B cell (primary cell): Measurements from ENCODE around the gene PLPP2. TPM values are rescaled to one million over a fixed set of nuclear protein-coding genes. Genes with fewer than 3 reads are reported as not detected.

Experiments used
- ATAC-seq: fragments of 200-7000 bp; cut with Tn5 transposase; one replicate; pipeline ENCODE4 v1.10.0; 2021; ENCODE audit warnings: low read depth, mild to moderate bottlenecking, moderate number of reproducible peaks, moderate library complexity
- CTCF ChIA-PET: fragments of 350-600 bp; sonication (Branson Sonifier 250); formaldehyde crosslinking; loops from one replicate; lab custom pipeline; 2021; ENCODE audit warnings: antibody characterized with exemption, inconsistent platforms; lab: Charles Lee
- POLR2A ChIA-PET: fragments of 350-600 bp; sonication (Branson Sonifier 250); formaldehyde crosslinking; loops from one replicate; lab custom pipeline; 2021; ENCODE audit warnings: antibody characterized with exemption; lab: Charles Lee
- DNase-seq: peaks from one replicate; pipeline ENCODE4 v3.0.0; 2013
- H2AFZ ChIP-seq: 2 replicates; pipeline ENCODE4 v1.6.1; 2012; ENCODE audit warnings: mild to moderate bottlenecking, low read depth, low read length; ENCODE audit not compliant: insufficient read depth, poor library complexity, severe bottlenecking
- H3K27ac ChIP-seq, 2 donors: 1 replicate in 1 of 2; 2 replicates in 1 of 2; pipeline ENCODE4 v1.5.1; 2012 to 2013; ENCODE audit warnings: low read length in 2 of 2, mild to moderate bottlenecking in 2 of 2, moderate library complexity in 1 of 2
- H3K27me3 ChIP-seq, 4 experiments: fragments of 200-600 bp in 1 of 4; sonication (generic) in 1 of 4; replicated peaks in 1 of 4; 1 replicate in 2 of 4; 2 replicates in 2 of 4; pipeline versions ENCODE4 v1.6.1 to v1.7.0; 2013 to 2016; ENCODE audit warnings: low read length in 3 of 4, mild to moderate bottlenecking in 2 of 4, mixed read lengths in 1 of 4, moderate library complexity in 1 of 4; ENCODE audit not compliant: insufficient read depth in 4 of 4, control insufficient read depth in 3 of 4; ENCODE audit errors: control extremely low read depth in 1 of 4
- H3K36me3 ChIP-seq, 2 experiments: replicated peaks in 1 of 2; 1 replicate in 1 of 2; 2 replicates in 1 of 2; pipeline versions ENCODE4 v1.6.1 to v1.7.1; 2013; ENCODE audit warnings: low read length in 1 of 2; ENCODE audit not compliant: insufficient read depth in 2 of 2, control insufficient read depth in 1 of 2; ENCODE audit errors: control extremely low read depth in 1 of 2, extremely low read depth in 1 of 2
- H3K4me1 ChIP-seq, 2 donors: fragments of 200-600 bp in 1 of 2; sonication (generic) in 1 of 2; 1 replicate in 1 of 2; 2 replicates in 1 of 2; pipeline versions ENCODE4 v1.5.1 to v1.6.1; 2013 to 2017; ENCODE audit warnings: low read length in 2 of 2; ENCODE audit not compliant: control insufficient read depth in 2 of 2, insufficient read depth in 2 of 2
- H3K4me2 ChIP-seq: replicated peaks from 2 replicates; pipeline ENCODE3; 2012; ENCODE audit warnings: mild to moderate bottlenecking, low read depth, low read length; ENCODE audit not compliant: poor library complexity, severe bottlenecking
- H3K4me3 ChIP-seq, 5 experiments: fragments of 200-600 bp in 1 of 5; sonication (generic) in 1 of 5; 1 replicate in 3 of 5; 2 replicates in 2 of 5; pipeline versions ENCODE4 v1.5.1 to v1.7.0; 2011 to 2016; ENCODE audit warnings: low read length in 4 of 5, mild to moderate bottlenecking in 4 of 5, low read depth in 2 of 5, control low read depth in 1 of 5, moderate library complexity in 1 of 5; ENCODE audit not compliant: insufficient read depth in 1 of 5; ENCODE audit errors: control extremely low read depth in 1 of 5, extremely low read depth in 1 of 5
- H3K79me2 ChIP-seq: fragments of 200-600 bp; sonication (generic); one replicate; pipeline ENCODE4 v1.6.0; 2016; ENCODE audit warnings: low read length; ENCODE audit not compliant: control insufficient read depth, insufficient read depth
- H3K9ac ChIP-seq: fragments of 200-600 bp; sonication (generic); 2 replicates; pipeline ENCODE4 v1.6.1; 2017; ENCODE audit warnings: mild to moderate bottlenecking, low read length, moderate library complexity
- H3K9me3 ChIP-seq, 3 donors: one replicate each; pipeline versions ENCODE4 v1.6.1 to v1.7.1; 2013; ENCODE audit warnings: low read length in 2 of 3; ENCODE audit not compliant: control insufficient read depth in 2 of 3, insufficient read depth in 1 of 3; ENCODE audit errors: control extremely low read depth in 1 of 3
- H4K20me1 ChIP-seq: 2 replicates; pipeline ENCODE4 v1.6.0; 2012; ENCODE audit warnings: mild to moderate bottlenecking, low read length; ENCODE audit not compliant: insufficient read depth, control insufficient read depth, poor library complexity, severe bottlenecking
- H3K27ac Mint-ChIP-seq: one replicate; pipeline ENCODE4 v1.8.0; 2021; ENCODE audit warnings: mixed read lengths
- H3K27me3 Mint-ChIP-seq: one replicate; pipeline ENCODE4 v1.8.0; 2021; ENCODE audit warnings: mixed read lengths
- H3K4me1 Mint-ChIP-seq: one replicate; pipeline ENCODE4 v1.8.0; 2021; ENCODE audit warnings: mixed read lengths
- H3K4me3 Mint-ChIP-seq: one replicate; pipeline ENCODE4 v1.8.0; 2021; ENCODE audit warnings: mixed read lengths
- H3K9me3 Mint-ChIP-seq: one replicate; pipeline ENCODE4 v1.8.0; 2022; ENCODE audit warnings: mixed read lengths; ENCODE audit not compliant: insufficient read depth
- EZH2 ChIP-seq: IDR thresholded peaks from 2 replicates; pipeline ENCODE4 v1.6.1; 2012; ENCODE audit warnings: borderline replicate concordance, low read depth, mild to moderate bottlenecking, moderate library complexity, low read length; ENCODE audit not compliant: insufficient read depth, poor library complexity, severe bottlenecking
- WGBS: methylation state at CpG from one replicate; pipeline ENCODE4 v1.1.5; 2013; ENCODE audit warnings: missing lambda C conversion rate; ENCODE audit not compliant: insufficient coverage; 5-methylcytosine and 5-hydroxymethylcytosine counted together
- intact Hi-C: fragments of 100-400 bp; cut with micrococcal nuclease; formaldehyde crosslinking; loops from one replicate; pipeline ENCODE4 v1.10.0; 2022
- polyA plus RNA-seq: library from polyadenylated mRNA; depleted of rRNA; stranded (reverse); fragments of >200 nt; gene quantifications from 2 replicates; pipeline ENCODE4 v1.2.3, GENCODE V29; 2012
- total RNA-seq, 2 donors: library from RNA; stranded (reverse); fragments of 120-200 nt in 1 of 2; gene quantifications; 1 replicate in 1 of 2; 2 replicates in 1 of 2; pipeline versions ENCODE4 v1.2.3 to v1.2.4, GENCODE V29; 2013 to 2022
- TF ChIP-seq, protein P1 (sequence below): fragments of 200-600 bp; IDR thresholded peaks from one replicate; pipeline ENCODE4 v1.8.0; 2022; ENCODE audit warnings: antibody characterized with exemption, mild to moderate bottlenecking

The PLPP2 gene
- total and polyA plus RNA-seq, 2 donors (not counting 1 experiment from before 2014, with no cell fraction given): 0.37 to 1.3 TPM

GRCh38 chr19:287381-287871 is 3.8 kb downstream of the PLPP2 start:
- Mint-ChIP-seq H3K27me3 (peaks cover 18% of the 10 kb centered on the region), H3K4me1 (peaks cover 4% of the 10 kb centered on the region), H3K27ac (no peak overlapping the region), H3K4me3 (no peak overlapping the region), H3K9me3 (no peaks in the 10 kb centered on the region)
- POLR2A ChIA-PET: no interaction called here
- peaks cover 0 to 25% (median 4%) of the 10 kb centered on the region in 4 experiments for H3K27me3 ChIP-seq
- no peak overlapping the region for H3K4me2 ChIP-seq
- CTCF ChIA-PET: interaction anchor here (0.5 to 0.8 kb wide), 2 partner anchors 12 to 40 kb away, joined by 3 read pairs; no protein-coding TSS in a partner anchor
- 91% methylated on average over 19 of the region's 19 CpGs for WGBS
- peaks cover 5 to 12% of the 10 kb centered on the region in 2 donors for H3K4me1 ChIP-seq
- DNase-seq (no peak), ATAC-seq (no peak)
- H3K9ac ChIP-seq: no peak overlapping the region
- no peak overlapping the region for H3K4me3 ChIP-seq
- H3K79me2 ChIP-seq: no peaks in the 10 kb centered on the region
- H3K27ac ChIP-seq: no peak overlapping the region
- intact Hi-C loops: no loop called here
- TF ChIP-seq EZH2: no peak
- TF ChIP-seq, protein P1, sequence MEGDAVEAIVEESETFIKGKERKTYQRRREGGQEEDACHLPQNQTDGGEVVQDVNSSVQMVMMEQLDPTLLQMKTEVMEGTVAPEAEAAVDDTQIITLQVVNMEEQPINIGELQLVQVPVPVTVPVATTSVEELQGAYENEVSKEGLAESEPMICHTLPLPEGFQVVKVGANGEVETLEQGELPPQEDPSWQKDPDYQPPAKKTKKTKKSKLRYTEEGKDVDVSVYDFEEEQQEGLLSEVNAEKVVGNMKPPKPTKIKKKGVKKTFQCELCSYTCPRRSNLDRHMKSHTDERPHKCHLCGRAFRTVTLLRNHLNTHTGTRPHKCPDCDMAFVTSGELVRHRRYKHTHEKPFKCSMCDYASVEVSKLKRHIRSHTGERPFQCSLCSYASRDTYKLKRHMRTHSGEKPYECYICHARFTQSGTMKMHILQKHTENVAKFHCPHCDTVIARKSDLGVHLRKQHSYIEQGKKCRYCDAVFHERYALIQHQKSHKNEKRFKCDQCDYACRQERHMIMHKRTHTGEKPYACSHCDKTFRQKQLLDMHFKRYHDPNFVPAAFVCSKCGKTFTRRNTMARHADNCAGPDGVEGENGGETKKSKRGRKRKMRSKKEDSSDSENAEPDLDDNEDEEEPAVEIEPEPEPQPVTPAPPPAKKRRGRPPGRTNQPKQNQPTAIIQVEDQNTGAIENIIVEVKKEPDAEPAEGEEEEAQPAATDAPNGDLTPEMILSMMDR: no peak
- peaks cover 0 to 14% (median 0%) of the 10 kb centered on the region in 3 donors for H3K9me3 ChIP-seq
- H4K20me1 ChIP-seq: no peaks in the 10 kb centered on the region
- no peaks in the 10 kb centered on the region for H3K36me3 ChIP-seq
- H2AFZ ChIP-seq: no peak overlapping the region

GRCh38 chr19:283395-283794 is 7.8 kb downstream of the PLPP2 start:
- CTCF ChIA-PET: interaction anchor here (1.5 kb wide), 1 partner anchor 16 kb away, joined by 4 read pairs; no protein-coding TSS in a partner anchor
- no peak for ATAC-seq
- H3K4me3 ChIP-seq: no peak overlapping the region

More at GRCh38 chr19:283395-283794, 7.8 kb downstream of the PLPP2 start:
- intact Hi-C loops: no loop called here
- POLR2A ChIA-PET: no interaction called here
- no peak overlapping the region for H3K27ac ChIP-seq
- H3K79me2 ChIP-seq: no peaks in the 10 kb centered on the region
- no peak for DNase-seq
- no peak overlapping the region for H3K4me3 Mint-ChIP-seq
- H3K36me3 ChIP-seq: no peaks in the 10 kb centered on the region
- H3K9me3 Mint-ChIP-seq: no peaks in the 10 kb centered on the region
- H3K27ac Mint-ChIP-seq: no peak overlapping the region
- H3K4me1 Mint-ChIP-seq: no peaks in the 10 kb centered on the region
- no peaks in the 10 kb centered on the region for H3K9me3 ChIP-seq
- H3K27me3 Mint-ChIP-seq: peaks cover 12% of the 10 kb centered on the region
- H3K4me1 ChIP-seq: no peaks in the 10 kb centered on the region
- TF ChIP-seq, protein P1: no peak
- no peak for TF ChIP-seq EZH2
- whole genome bisulfite sequencing: 89% methylated on average over 2 of the region's 10 CpGs
- H3K4me2 ChIP-seq: no peak overlapping the region
- no peak overlapping the region for H3K9ac ChIP-seq
- H2AFZ ChIP-seq: no peak overlapping the region
- H4K20me1 ChIP-seq: no peaks in the 10 kb centered on the region
- H3K27me3 ChIP-seq: peaks cover 0 to 8% (median 0%) of the 10 kb centered on the region in 4 experiments
